Astrocyte (in vitro differentiated cells and primary cell): ENCODE data around the gene TRAFD1. TPM values are rescaled to one million over a fixed set of nuclear protein-coding genes. Genes with fewer than 3 reads are reported as not detected.
A peak's percentile ranks its signal among the peaks of the same experiment; 100 is the strongest.

Experiments used
- DNase-seq: peaks from one replicate; pipeline ENCODE4 v3.0.0-alpha.2; 2010; ENCODE audit warnings: low read depth
- FAIRE-seq: peaks from 2 replicates; lab custom pipeline; 2011; peaks lifted over from hg19 to GRCh38; lab: Jason Lieb, UNC
- H2AFZ ChIP-seq: 2 replicates; pipeline ENCODE4 v1.6.0; 2012; ENCODE audit warnings: low read depth, low read length, inconsistent platforms
- H3K27ac ChIP-seq: 2 replicates; pipeline ENCODE4 v1.5.1; 2011; ENCODE audit warnings: low read depth, low read length, inconsistent platforms
- H3K27me3 ChIP-seq: 2 replicates; pipeline ENCODE4 v1.6.0; 2011; ENCODE audit warnings: low read length, inconsistent platforms; ENCODE audit not compliant: insufficient read depth
- H3K36me3 ChIP-seq: 2 replicates; pipeline ENCODE4 v1.5.1; 2011; ENCODE audit warnings: low read length, inconsistent platforms; ENCODE audit not compliant: insufficient read depth
- H3K4me1 ChIP-seq: 2 replicates; pipeline ENCODE4 v1.5.1; 2011; ENCODE audit warnings: low read length, inconsistent platforms; ENCODE audit not compliant: insufficient read depth
- H3K4me2 ChIP-seq: 2 replicates; pipeline ENCODE4 v1.6.0; 2012; ENCODE audit warnings: low read length, inconsistent platforms
- H3K4me3 ChIP-seq: 2 replicates; pipeline ENCODE4 v1.5.1; 2011; ENCODE audit warnings: low read depth, mild to moderate bottlenecking, low read length, inconsistent platforms; ENCODE audit not compliant: insufficient read depth
- H3K79me2 ChIP-seq: 2 replicates; pipeline ENCODE4 v1.6.0; 2012; ENCODE audit warnings: mild to moderate bottlenecking, low read length, inconsistent platforms; ENCODE audit not compliant: insufficient read depth
- H3K9ac ChIP-seq: 2 replicates; pipeline ENCODE4 v1.6.0; 2012; ENCODE audit warnings: mild to moderate bottlenecking, low read length, inconsistent platforms
- H3K9me3 ChIP-seq: 2 replicates; pipeline ENCODE4 v1.5.1; 2012; ENCODE audit warnings: low read depth, mild to moderate bottlenecking, low read length, inconsistent platforms; ENCODE audit not compliant: insufficient read depth
- H4K20me1 ChIP-seq: 2 replicates; pipeline ENCODE4 v1.6.0; 2012; ENCODE audit warnings: low read length, inconsistent platforms; ENCODE audit not compliant: insufficient read depth
- H3K27ac Mint-ChIP-seq: one replicate; pipeline ENCODE4 v1.8.0; 2021; ENCODE audit warnings: mild to moderate bottlenecking, mixed read lengths; ENCODE audit not compliant: unreplicated experiment
- H3K27me3 Mint-ChIP-seq: one replicate; pipeline ENCODE4 v1.8.0; 2021; ENCODE audit warnings: low read depth, mixed read lengths; ENCODE audit not compliant: unreplicated experiment
- H3K36me3 Mint-ChIP-seq: one replicate; pipeline ENCODE4 v1.8.0; 2021; ENCODE audit warnings: low read depth, mixed read lengths; ENCODE audit not compliant: unreplicated experiment
- H3K4me1 Mint-ChIP-seq: one replicate; pipeline ENCODE4 v1.8.0; 2021; ENCODE audit warnings: low read depth, mixed read lengths; ENCODE audit not compliant: unreplicated experiment
- H3K4me3 Mint-ChIP-seq: one replicate; pipeline ENCODE4 v1.8.0; 2021; ENCODE audit warnings: mild to moderate bottlenecking, moderate library complexity, mixed read lengths; ENCODE audit not compliant: unreplicated experiment
- H3K9me3 Mint-ChIP-seq: one replicate; pipeline ENCODE4 v1.8.0; 2021; ENCODE audit warnings: mild to moderate bottlenecking, mixed read lengths; ENCODE audit not compliant: unreplicated experiment
- CTCF ChIP-seq: IDR thresholded peaks from 2 replicates; pipeline ENCODE4 v1.5.1; 2011; ENCODE audit warnings: low read depth, mild to moderate bottlenecking, inconsistent platforms, low read length, moderate library complexity; ENCODE audit not compliant: insufficient read depth
- EZH2 ChIP-seq: IDR thresholded peaks from 2 replicates; pipeline ENCODE4 v1.6.1; 2012; ENCODE audit warnings: mild to moderate bottlenecking, low read length, inconsistent platforms; ENCODE audit not compliant: insufficient read depth
- total RNA-seq: library from RNA; stranded (reverse); gene quantifications from 2 replicates; pipeline ENCODE4 v1.2.1, GENCODE V29; 2021

Gene TRAFD1
- total RNA-seq, 1 donor from 2014 or later, result 35.6 TPM

GRCh38 chr12:112087851-112088250, 37.5 kb upstream of the TRAFD1 start:
- Mint-ChIP-seq H3K27me3 (no peaks in the 10 kb centered on the region), H3K27ac (no peak overlapping the region), H3K36me3 (peaks cover 4% of the 10 kb centered on the region), H3K4me3 (no peak overlapping the region), H3K4me1 (peaks cover 6% of the 10 kb centered on the region), H3K9me3 (no peaks in the 10 kb centered on the region)
- Histone ChIP-seq H3K27me3 (no peaks in the 10 kb centered on the region), H3K4me2 (no peak overlapping the region), H3K9ac (no peak overlapping the region), H4K20me1 (peaks cover 39% of the 10 kb centered on the region), H3K4me3 (no peak overlapping the region), H3K27ac (no peak overlapping the region), H3K4me1 (peaks cover 5% of the 10 kb centered on the region), H3K9me3 (no peaks in the 10 kb centered on the region), H2AFZ (no peak overlapping the region), H3K79me2 (peaks cover 69% of the 10 kb centered on the region), H3K36me3 (peaks cover 36% of the 10 kb centered on the region)
- FAIRE-seq (no peak), DNase-seq (peak; percentile 32)
- no peak for TF ChIP-seq CTCF
- no peak for TF ChIP-seq EZH2

GRCh38 chr12:112091563-112091962, 33.8 kb upstream of the TRAFD1 start:
- no peaks in the 10 kb centered on the region for H3K9me3 Mint-ChIP-seq
- H3K27ac Mint-ChIP-seq, result no peak overlapping the region
- no peak for DNase-seq

More at GRCh38 chr12:112091563-112091962, 33.8 kb upstream of the TRAFD1 start:
- Histone ChIP-seq H3K9me3 (no peaks in the 10 kb centered on the region), H3K27me3 (no peaks in the 10 kb centered on the region), H3K27ac (no peak overlapping the region), H3K4me2 (no peak overlapping the region), H2AFZ (no peak overlapping the region), H3K4me3 (no peak overlapping the region), H3K4me1 (peaks cover 7% of the 10 kb centered on the region), H3K36me3 (peaks cover 32% of the 10 kb centered on the region), H4K20me1 (peaks cover 31% of the 10 kb centered on the region), H3K9ac (no peak overlapping the region), H3K79me2 (peaks cover 87% of the 10 kb centered on the region)
- Mint-ChIP-seq H3K4me3 (no peak overlapping the region), H3K27me3 (no peaks in the 10 kb centered on the region), H3K36me3 (peaks cover 6% of the 10 kb centered on the region), H3K4me1 (peaks cover 15% of the 10 kb centered on the region)
- no peak for FAIRE-seq
- no peak for TF ChIP-seq CTCF
